Activated T-helper 1 cell treated with Interleukin-2 at 50 U/mL for 16 hours (primary cell): ENCODE measurements around the gene SRGAP3.
"Not testable (repeated sequence)": the region's sequence is repeated elsewhere in the genome, so short reads cannot be mapped to it uniquely, and the experiment has no call there.

Source experiments
- DNase-seq: peaks from one replicate; pipeline ENCODE4 v3.0.0-alpha.2; 2020; ENCODE audit warnings: low read depth

Gene SRGAP3

GRCh38 chr3:9111866-9112265 lies 137.6 kb downstream of the SRGAP3 start:
- no peak for DNase-seq

DNA sequence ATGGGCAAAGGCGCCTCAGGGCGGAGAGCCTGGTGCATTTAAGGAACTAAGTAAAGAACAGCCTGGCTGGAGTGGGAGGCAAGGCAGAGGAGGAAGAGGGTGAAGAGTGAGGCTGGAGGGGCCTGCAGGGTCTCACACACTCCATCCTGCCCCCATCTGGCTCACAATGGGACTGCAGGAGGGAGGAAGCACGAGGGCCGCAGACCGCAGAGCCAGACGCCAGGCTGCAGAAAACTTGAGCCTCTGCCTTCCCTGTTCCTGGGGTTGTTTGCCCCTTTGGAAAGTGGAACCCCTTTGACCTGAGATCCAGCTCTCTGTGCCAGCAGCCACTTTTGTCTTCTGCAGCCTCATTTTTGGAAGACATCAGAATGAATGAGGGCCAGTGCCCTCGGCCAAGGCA lies 138.0 kb downstream of the SRGAP3 start:
- DNase-seq = no peak

DNA sequence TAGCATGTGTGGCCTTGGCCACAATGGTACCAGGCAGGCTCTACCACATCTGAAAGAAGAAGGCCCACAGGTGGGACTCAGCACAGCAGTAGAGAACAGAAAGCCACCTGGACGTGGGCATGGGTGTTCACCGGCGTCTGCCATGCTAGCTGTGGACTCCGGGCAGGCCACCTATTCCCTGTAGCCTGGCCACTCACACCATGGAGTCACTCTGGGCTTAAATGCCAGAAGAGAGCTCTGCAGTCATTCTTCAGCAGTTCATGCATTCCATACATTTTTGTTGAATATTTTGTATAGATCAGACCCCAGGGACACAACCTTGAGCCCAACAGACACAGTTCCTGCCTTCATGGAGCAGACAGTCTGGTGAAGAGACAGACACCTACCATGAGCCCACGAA lies 138.6 kb downstream of the SRGAP3 start:
- no peak for DNase-seq

- no peak for DNase-seq
These were observed 139.1 kb downstream of the SRGAP3 start for GRCh38 chr3:9110316-9110715.

DNA sequence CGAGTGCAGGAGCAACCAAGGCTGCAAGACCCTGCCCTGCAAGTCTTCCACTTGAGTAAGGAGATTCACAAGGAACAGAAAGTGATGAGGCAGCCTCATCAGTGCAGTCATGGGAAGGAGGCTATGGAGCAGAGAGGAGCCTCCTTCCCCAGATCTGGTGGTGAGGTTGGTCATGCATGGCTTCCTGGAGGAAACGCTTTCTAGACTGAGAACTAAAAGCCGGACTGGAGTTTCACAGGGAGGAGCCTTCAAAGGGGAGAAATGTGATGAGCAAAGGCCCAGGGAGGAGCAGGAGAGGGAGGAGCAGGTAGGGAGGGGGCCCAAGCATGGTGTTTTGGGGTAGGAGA lies 139.9 kb downstream of the SRGAP3 start:
- DNase-seq = no peak

DNA sequence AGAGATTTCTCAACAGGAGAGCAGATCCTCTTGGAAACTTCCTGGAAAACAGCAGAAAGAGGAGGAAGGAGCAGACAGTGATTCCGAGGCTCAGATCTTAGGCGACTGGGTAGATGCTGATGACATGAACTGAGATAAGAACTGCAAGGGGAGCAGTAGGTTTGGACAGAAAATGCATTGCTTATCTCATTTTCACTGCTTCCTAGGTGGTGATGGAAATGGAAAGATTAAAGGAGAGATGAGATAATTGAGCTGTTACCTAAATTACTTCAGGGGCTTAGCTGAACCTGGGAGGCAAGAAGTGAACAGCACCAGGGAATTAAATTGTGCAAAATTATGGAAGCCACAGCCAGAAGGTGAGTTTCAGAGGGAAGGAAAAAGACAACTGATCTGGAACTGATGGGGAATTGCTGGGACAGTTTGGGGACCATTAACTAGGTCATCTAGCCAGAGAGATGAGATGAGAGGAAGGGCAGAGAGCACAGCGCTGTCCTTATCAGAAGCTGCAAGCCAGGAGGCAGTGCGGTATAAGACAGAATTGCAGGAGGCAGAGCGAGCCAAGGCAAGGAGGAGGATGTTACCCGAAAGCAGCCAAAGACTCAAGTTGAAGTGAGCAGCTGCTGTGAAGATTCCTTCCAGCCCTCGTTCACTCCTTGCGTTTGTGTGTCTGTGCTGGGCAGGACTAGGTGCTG lies 140.4 kb downstream of the SRGAP3 start:
- no peak for DNase-seq

DNA sequence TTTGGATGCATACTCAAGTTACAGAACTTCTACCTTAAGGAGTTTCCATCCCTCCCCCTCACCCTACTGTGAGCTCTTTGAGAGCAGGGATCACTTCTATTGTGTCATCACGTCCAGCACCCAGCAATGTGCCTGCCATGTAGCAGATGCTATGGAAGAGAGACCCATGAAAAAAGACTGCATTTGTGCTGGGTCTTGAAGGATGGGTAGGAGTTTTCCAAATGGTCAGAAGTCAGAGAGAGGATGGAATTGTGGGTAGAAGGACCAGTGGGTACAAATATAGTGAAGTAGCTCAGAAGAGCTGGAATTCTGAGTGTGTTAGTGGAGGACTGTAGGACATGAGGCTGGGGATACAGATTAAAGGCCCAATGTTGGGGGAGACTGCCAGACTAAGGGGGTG lies 141.7 kb downstream of the SRGAP3 start:
- DNase-seq = no peak

GRCh38 chr3:9105421-9105820 lies 144.0 kb downstream of the SRGAP3 start:
- DNase-seq = no peak

DNA sequence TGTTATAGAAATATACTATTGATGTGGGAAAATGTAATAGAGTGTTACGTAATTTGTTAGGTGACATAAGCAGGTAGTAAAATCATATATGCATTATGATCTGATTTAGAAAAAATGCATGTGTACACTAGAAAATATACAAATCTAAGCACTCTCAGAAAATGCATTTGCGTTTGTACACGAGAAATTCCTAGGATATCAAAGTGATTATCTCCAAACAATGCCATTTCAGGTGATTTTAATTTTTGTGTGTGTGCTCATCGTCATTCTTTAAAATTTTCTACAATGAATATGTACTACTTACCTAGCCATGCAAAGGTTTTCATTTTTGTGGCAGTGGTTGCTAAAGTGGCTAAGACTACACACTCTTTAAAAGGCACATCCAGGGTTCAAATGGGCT lies 145.3 kb downstream of the SRGAP3 start:
- DNase-seq = no peak

DNA sequence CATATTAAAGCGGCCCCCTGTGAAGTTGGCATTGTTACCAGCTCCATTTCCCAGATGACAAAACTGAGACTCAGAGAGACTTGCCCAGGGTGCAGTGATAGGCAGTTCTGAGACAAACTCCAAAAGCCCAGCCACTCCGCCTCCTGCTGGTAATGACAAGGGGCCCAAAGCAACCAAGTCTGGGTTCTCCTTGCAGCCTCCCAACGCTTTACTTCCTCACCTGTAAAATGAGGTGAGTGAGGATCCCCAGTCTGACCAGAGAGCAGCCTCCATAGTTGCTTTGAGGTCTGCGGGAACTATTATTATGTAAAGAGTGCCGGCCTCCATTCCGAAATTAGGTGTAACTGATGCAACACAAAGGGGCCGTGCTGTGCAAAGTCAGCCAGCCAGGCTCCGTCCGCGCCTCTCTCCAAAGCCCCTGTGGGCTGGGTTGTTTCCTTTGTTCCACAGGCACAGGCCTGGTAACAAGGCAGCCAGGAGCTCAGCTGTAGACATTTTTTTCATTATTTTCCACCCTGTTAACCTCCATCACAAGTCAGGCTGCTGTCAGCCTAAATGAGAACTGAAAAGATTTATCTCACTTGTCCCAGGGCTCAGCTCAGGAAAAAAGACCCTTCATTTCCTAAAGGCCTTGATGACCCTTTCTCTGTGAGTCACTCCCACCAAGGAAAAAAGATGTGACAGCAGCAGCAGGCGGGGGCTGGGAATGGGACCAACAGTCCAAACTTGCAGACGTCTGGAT lies 147.0 kb downstream of the SRGAP3 start:
- no peak for DNase-seq

DNA sequence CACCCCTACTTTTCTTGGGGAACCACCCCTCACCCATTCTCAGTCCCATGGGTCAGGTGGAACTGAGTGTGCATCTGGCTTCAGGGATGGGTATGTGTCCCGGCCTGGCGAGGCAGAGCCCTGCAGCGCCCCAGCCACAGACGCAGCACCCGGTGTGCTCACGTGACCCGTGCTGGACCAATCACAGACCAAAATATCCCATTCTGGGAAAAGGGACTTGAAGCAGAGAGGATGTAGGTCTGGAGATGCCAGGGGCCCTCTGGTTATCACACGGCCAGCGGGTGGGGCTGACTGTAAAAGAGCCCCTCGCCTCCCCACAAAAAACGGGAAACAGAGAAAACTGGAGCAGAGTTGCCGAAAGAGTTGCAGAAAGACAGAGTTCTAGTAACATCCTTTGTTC lies 148.2 kb downstream of the SRGAP3 start:
- no peak for DNase-seq

- no peak for DNase-seq
These were observed 148.9 kb downstream of the SRGAP3 start for GRCh38 chr3:9100513-9100894.

GRCh38 chr3:9099702-9100512 lies 149.5 kb downstream of the SRGAP3 start:
- no peak for DNase-seq

DNA sequence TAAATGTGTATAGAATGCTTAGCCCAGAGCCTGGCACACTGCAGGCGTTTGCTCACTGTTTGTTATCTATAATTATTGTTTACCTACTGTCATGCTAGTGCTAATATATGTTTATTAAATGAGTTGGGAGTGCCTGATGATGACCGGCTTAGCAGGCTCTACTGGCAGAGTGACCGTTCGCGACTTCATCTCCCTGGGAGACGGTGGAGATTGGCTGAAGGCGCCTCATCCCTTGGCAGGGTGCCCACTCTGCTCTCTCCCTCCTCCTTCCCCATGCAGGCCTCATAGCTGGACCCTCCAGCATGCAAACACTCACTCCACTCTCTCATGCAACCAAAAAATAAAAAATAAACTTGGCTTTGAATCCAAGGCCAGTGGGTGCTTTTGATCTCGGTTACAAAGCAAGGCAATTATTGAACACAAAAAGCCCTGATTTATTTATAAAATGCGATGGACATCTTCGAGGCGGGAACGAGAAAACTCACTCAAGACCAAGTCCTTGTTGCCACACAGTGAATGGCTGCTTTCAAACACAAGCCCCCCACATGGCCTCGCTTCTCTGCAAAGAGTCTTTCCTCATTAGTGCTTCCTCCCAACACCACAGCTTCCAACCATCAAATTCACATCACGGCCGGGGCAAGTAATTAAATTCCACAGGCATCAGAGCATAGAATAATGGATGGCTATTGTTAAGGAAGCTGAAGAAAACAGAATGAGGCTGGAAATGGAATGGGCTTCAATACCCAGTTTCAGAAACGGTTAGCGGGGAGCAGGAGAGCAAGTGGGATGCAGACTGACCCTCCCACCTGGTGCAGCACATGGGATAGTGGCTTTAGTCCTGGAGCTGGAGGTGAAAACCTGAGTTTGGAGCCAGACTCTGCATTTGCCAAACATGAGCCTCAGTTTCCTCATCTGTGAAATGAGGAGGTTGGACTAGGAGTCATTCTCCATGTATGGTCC lies 150.4 kb downstream of the SRGAP3 start:
- DNase-seq = no peak

DNA sequence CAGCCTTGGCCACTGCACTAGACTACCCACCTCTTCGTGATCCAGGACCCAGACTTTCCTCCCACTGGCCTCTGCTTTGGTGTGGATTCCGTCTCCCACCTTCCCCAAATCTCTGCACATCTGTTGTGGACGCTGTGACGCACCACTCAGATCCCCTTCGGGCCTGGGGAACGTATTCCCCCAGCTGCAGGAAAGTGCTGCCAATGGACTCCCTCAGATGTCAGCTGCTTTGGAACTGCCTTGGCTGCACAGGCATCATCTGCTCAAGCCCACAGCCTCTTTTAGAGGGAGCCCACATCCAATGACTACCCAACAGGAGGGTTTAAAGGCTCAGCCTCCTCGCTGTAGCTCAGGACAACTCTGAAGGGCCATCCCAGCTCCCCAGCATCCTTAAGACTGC lies 152.0 kb downstream of the SRGAP3 start:
- DNase-seq = no peak

DNA sequence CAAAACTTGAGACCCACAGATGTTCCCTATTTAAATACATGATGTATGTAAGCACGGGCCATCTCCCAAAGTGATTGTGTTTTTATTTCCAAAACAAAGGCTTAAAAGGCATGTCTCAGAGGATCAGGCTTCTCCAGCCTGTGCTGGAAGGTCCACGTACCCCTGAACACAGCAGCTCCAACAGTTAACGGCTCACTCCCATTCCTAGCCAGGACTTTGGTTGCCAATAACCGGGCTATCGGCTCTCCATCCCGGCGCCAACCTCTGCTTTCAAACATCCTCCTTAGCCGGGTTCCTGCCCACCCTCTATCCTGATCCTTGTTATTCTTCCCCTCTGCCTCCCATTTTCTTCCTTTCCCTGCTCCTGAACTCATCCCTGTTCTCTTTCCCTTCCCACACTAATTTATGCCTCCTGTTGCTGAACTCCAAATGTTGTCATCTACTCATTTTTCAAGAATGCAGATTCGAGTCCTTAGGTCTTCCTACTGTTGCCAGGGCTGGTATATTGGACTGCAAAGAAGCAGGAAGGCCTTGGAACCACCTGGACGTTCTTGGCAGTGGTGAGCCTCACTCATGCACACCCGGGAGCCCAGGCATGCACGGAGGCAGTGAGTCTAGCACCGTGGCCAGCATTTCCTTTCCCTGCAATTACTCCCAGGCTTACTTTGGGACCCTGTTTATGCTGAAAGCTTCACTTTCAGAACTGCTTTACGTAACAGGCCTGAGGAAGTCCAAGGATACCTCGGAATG lies 157.8 kb downstream of the SRGAP3 start:
- no peak for DNase-seq

GRCh38 chr3:9088441-9089353 lies 160.7 kb downstream of the SRGAP3 start:
- no peak for DNase-seq

GRCh38 chr3:9087831-9088413 lies 161.5 kb downstream of the SRGAP3 start:
- no peak for DNase-seq

- DNase-seq = not testable (repeated sequence)
These were observed 164.0 kb downstream of the SRGAP3 start for GRCh38 chr3:9085428-9085827.
